Measurements from ENCODE around the gene KCNA5.

Gene KCNA5

GRCh38 chr12:5068619-5069018 lies 24.9 kb downstream of the KCNA5 start:
- no peak for DNase-seq

DNA sequence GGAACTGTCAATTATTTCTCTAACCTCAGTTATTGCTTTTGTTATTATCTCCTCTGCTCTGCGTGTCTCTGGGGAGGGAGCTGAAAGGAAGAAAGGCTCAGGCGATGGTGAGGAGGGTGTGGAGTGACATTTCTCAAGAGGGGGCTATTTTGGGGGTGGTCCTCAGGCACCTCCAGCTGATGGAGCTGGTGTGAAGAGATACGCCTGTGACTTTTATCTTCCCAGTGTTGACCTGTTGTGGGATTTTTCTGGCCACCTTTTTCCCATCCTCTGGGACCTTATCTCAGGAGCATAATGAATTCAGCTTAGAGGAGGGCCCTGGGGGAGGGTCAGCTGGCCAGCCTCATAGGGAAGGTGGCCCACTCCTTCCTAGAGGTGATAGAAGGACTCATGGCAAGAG lies 26.4 kb downstream of the KCNA5 start:
- DNase-seq = no peak

GRCh38 chr12:5071496-5071895 lies 27.8 kb downstream of the KCNA5 start:
- DNase-seq = no peak

DNA sequence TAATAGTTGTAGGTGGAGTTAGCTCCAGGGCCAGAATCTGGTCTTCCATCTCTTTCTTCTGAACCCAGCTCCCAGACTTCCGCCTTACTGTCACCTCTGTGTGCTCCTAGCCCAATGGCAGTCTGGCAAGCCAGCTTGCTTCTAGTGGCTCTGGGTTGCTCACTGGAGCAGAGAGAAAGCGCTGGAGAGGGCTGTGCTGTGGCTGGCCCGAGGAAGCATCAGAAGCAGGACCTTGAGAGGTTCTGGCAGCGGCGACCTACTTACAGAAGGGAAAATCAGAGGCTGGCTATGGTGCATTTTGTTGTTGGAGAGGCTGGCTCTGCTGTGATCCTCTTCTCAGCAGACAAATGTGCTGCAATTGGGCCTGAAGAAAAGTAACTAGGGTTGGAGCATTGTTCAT lies 28.6 kb downstream of the KCNA5 start:
- DNase-seq = no peak

GRCh38 chr12:5073054-5073453 lies 29.4 kb downstream of the KCNA5 start:
- no peak for DNase-seq

GRCh38 chr12:5073853-5074252 lies 30.2 kb downstream of the KCNA5 start:
- DNase-seq = no peak

DNA sequence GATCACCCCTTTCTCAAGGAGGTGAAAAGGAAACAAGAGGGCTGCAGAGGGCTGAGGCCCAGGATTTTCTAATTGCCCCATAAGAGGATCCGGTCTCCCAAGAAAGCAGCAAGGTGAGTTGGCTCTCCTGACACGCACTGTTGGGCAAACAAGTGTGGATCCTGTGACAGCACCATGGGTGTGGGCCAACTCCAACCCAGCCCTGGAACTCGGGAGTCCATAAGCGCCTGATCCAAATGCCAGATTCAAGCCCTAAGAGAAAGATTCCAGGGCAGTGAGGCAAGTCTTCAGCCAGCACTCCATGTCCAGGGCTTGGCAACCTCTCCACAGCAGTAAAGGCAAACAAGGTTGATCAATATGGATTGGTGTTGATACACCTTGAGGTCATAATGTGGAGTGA lies 33.1 kb downstream of the KCNA5 start:
- DNase-seq = no peak

- no peak for DNase-seq
Measured at GRCh38 chr12:5078423-5078822, 34.7 kb downstream of the KCNA5 start.

DNA sequence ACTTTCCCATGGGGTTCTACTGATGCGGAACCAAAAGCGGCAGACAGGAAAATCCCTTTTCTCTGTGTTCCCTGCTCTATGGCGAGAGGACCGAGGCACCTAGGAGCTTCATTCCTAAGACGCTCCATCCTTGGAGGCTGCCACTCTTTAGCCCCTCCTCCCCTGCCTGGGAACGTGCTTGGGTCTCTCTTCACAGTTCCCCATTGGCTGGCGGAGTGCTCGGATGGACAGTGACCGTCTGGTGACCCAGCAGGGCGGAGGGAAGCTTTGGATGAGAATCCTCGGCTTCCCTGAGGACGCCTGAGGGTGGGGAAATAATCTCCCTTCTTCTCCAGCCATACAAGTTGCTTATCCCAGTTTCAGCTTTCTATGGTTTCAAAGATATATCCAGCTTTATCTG lies 37.3 kb downstream of the KCNA5 start:
- no peak for DNase-seq

DNA sequence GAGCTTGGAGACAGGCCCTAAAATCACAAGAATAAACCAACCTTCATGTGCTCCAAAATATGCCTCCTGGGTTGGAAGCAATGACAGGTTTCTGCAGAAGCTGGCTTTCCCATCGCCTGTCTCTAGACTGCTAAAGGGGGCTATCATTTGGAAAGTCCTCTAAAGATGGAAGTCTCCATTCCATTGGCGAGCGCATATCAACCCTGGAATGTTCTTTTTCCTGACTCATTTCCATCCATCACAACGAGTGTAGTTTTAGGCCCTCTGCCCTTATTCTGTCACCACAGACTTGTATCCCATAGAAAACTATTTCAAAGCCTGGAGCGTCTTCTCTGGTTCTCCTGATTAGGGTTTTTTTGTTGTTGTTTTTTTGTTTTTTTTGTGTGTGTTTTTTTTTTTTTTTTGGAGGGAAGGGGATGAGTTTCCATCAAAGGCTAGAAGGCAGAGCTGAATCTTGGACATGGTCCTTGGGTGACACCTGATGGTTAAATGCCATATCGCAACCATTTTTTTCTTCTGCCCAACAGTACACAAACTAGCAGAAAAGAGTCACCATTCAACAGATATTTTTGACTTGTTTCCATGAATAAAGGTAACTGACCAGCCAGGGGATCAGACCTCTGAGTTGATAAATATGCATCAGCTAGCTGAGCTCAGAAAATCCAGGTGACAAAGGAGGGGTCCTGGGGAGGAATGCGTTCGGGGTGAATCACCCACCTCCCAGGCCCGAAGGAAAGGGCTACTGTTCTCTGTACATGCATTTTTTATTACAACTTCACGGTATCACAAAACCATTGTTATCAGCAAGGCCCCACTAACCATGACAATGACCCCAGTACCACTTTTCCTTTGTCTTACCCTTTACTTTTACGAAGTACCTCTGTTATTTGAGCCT lies 40.5 kb downstream of the KCNA5 start:
- DNase-seq = peak; percentile 11

DNA sequence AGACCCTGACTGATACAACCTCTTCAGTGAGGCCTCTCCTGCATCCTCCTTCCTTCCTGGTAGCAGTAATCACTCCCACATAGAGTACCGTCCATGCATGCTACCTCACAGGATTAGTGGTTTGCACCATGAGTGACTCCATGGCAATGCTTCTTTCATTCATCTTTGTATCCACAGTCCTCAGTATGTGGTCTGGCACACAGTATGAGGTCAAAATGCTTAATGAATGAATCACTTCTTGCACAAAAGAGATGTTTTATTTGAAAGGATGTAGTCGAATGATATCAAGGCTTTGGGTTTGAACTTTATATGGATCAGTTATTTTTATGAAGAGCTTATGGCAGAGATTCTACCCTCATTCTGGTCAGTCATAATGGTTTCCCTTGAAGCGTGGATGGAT lies 42.2 kb downstream of the KCNA5 start:
- no peak for DNase-seq

DNA sequence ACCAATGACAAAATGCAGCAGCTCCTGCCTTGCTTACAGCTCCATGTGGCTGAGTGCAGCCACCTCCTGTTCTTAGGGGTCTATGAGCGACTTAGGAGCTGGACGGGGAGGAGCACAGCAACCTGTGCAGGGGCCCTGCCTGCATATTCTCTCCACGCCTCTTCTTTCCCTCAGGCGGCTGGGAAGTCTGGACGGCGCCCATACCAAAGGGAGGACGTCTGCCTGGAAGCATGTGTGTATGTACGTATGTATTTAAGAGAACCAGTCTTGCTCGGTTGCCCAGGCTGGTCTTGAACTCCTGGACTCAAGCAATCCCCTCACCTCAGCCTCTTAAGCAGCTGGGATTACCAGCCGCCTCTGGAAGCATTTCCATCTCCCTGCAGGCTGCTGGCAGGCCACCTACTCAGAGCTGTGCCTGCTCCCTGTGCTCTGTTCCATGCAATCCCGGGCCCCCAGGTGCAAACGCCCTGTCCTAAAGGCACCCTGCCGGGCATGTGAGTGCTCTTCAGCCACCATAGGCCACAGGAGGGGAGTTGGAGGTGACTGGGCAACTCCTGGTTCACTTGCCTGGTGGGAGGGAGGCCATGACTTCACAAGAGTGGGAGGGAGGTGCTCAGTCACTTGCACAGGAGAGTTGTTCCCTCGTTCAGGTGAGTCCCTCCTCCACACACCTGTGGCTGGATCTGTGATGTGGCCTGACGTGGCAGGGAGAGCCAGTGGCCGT lies 44.3 kb downstream of the KCNA5 start:
- no peak for DNase-seq

GRCh38 chr12:5088586-5089264 lies 45.0 kb downstream of the KCNA5 start:
- no peak for DNase-seq

GRCh38 chr12:5094551-5094950 lies 50.9 kb downstream of the KCNA5 start:
- no peak for DNase-seq

GRCh38 chr12:5094986-5095385 lies 51.3 kb downstream of the KCNA5 start:
- DNase-seq = no peak

All from HCEC 1CT (cell line).